Measurements from ENCODE around the gene COQ10A. TPM values are rescaled to one million over a fixed set of nuclear protein-coding genes. Genes with fewer than 3 reads are reported as not detected.

COQ10A gene
- polyA plus RNA-seq, 1 experiment, result 14.1 TPM

DNA sequence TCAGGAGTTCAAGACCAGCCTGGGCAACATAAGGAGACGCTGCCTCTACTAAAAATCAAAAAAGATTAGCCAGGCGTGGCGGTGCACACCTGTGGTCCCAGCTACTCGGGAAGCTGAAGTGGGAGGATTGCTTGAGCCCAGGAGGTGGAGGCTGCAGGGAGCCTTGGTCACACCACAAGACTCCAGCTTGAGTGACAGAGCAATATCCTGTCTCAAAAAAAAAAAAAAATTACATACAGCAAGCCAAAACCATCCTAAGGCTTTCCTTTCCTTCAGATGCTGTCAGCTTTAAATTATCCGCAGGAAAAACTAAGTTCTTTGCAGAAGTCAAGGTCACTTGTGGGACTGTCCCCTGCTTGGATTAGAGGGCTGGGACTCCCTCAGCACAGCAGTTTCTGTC, 32.1 kb downstream of the COQ10A start:
- POLR2A ChIA-PET, result no interaction called here
- no peak for DNase-seq (ENCODE audit: low read depth)
- H3K4me3 ChIP-seq (ENCODE audit: low read depth, low read length), result peak overlapping the region; percentile 85
- H3K27me3 ChIP-seq (ENCODE audit: control insufficient read depth, insufficient read depth, low read length), result no peaks in the 10 kb centered on the region
- H3K36me3 ChIP-seq (ENCODE audit: control insufficient read depth, insufficient read depth, low read length), result no peaks in the 10 kb centered on the region
- TF ChIP-seq, protein P1, sequence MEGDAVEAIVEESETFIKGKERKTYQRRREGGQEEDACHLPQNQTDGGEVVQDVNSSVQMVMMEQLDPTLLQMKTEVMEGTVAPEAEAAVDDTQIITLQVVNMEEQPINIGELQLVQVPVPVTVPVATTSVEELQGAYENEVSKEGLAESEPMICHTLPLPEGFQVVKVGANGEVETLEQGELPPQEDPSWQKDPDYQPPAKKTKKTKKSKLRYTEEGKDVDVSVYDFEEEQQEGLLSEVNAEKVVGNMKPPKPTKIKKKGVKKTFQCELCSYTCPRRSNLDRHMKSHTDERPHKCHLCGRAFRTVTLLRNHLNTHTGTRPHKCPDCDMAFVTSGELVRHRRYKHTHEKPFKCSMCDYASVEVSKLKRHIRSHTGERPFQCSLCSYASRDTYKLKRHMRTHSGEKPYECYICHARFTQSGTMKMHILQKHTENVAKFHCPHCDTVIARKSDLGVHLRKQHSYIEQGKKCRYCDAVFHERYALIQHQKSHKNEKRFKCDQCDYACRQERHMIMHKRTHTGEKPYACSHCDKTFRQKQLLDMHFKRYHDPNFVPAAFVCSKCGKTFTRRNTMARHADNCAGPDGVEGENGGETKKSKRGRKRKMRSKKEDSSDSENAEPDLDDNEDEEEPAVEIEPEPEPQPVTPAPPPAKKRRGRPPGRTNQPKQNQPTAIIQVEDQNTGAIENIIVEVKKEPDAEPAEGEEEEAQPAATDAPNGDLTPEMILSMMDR (IDR thresholded peaks at IDR 0.05; ENCODE audit: insufficient read depth, low read depth, low read length), result no peak
- CTCF ChIA-PET, result interaction anchor here (1.3 to 2.4 kb wide), 5 partner anchors 9 to 179 kb away, joined by 3 to 7 read pairs (median 6); partner anchors contain the start of gene ANKRD52

DNA sequence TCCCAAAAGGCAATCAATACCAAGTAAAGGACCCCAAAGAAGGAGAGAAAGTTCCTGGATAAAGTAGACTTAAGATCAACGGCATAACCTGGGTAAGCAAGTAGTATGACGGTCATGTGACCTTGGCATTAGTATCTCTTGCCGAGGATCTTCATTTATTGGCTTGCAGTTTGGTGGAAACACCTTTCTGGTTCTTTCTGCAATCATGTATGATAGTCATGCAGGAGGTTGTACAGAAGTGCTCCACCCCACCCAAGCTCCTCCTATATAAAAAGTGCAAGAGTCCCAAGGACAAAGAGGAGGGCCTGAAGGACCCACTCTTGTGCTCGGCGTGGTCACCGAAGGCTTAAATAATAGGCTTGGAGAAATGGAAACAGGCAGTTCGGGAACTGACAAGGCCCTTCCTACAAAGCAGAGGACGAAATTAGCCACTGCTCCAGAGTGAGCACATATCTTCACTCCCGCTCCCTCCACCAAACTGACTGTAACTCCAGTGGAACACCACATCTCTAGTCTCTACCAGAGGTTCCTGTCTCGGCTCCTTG, 32.6 kb downstream of the COQ10A start:
- H3K27me3 ChIP-seq (ENCODE audit: control insufficient read depth, insufficient read depth, low read length), result no peaks in the 10 kb centered on the region
- peaks cover 1% of the 10 kb centered on the region; the same call in 1 of the 2 replicates for H3K36me3 ChIP-seq (ENCODE audit: control insufficient read depth, insufficient read depth, low read length)
- H3K4me3 ChIP-seq (ENCODE audit: low read depth, low read length), result peak overlapping the region; percentile 85
- no peak for DNase-seq (ENCODE audit: low read depth)
- CTCF ChIA-PET, result interaction anchor here (1.3 to 2.4 kb wide), 4 partner anchors 9 to 180 kb away, joined by 3 to 7 read pairs (median 6); partner anchors contain the start of gene COQ10A
- POLR2A ChIA-PET, result no interaction called here
- TF ChIP-seq, protein P1 (IDR thresholded peaks at IDR 0.05; ENCODE audit: insufficient read depth, low read depth, low read length), result no peak

DNA sequence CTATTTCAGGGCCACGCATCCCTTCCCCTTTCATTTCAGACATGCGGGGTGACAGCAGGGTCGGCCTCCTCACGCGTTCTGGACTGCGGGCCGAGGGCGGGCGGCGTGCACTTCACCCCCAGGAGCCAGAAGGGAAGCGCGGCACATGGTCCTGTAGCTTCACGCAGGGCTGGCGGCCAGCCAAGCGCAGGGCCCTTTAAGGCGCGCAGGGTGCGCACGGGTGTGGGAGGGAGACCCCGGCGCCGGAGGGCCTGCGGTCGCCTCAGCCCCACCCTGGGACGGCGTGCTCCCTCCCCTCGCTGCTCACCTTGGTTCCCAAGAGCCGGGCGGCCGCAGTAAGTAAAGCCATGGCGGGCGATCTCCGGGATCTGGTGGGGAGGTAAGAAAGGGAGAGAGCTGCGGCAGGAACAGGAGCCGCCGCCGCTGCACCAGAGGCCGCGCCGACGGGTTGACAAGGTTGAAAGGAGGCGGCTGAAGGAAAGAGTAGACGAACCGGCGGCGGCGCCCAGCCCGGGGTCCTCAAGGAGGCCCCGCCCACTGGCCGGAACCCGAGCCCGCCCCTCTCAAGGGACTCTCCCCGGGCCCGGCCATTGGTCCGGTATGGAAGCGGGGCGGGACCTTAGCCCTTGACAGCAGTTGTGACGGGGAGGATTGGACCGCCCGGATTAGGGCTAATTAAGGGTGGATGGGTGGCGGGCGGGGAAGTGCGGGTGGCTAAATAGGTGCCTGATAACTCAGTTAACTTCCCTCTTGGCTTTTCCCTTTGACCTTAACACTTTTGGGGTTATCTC, 33.3 kb downstream of the COQ10A start, which contains the start of gene CS:
Gene CS, minus strand, starts transcription at position 478 of the 791 bp plus-strand sequence. Its CDS starts 129 bp downstream, at position 349.
- ChIA-PET POLR2A (no interaction called here), CTCF (interaction anchor here (0.9 to 2.4 kb wide), 7 partner anchors 10 to 181 kb away, joined by 3 to 7 read pairs (median 4); partner anchors contain the start of gene COQ10A)
- DNase-seq (ENCODE audit: low read depth), result peak; percentile 73
- TF ChIP-seq, protein P1 (IDR thresholded peaks at IDR 0.05; ENCODE audit: insufficient read depth, low read depth, low read length), result no peak
- Histone ChIP-seq H3K36me3 (ENCODE audit: control insufficient read depth, insufficient read depth, low read length) (peaks cover 1% of the 10 kb centered on the region; the same call in 1 of the 2 replicates), H3K27me3 (ENCODE audit: control insufficient read depth, insufficient read depth, low read length) (no peaks in the 10 kb centered on the region), H3K4me3 (ENCODE audit: low read depth, low read length) (peak within 1 kb of the TSS; percentile 85)

DNA sequence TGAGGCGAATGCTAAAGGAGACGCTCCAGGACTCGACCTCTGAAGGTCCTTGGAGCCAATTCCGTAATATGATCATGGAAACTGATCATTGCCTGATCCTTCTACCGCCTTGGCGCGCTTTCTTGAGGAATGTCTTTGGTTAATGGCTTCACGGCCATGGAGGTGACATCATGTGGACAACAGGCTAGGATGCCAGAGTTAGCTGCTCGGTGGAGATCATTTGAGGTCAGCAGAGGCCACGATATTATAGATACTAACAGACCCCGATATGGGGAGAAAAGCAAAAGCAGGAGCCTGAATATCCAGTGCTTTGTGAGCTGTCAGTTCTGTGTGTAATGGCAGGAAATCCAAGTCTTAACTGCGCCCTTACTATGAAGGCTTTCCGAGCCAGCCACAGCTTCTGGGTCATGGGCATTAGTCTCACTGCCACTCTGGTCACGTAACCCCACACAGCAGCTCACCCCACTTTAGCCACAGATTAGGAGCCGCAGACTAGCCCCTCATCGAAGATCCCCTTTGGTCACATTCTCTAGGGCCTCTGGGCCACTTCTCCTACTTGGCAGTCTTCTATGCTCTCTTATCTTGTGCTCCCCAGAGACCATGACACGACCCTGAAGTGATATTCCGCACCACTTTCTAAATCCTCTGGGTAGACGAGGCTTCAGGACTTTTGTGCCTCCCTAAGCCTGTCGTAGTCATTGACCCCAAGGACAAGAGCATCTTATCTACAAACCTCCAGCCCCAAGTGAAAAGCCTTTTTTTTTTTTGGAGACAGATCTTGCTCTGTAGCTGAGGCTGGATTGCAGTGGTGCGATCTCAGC, 34.1 kb downstream of the COQ10A start:
- TF ChIP-seq, protein P1 (IDR thresholded peaks at IDR 0.05; ENCODE audit: insufficient read depth, low read depth, low read length), result no peak
- ChIA-PET POLR2A (no interaction called here), CTCF (interaction anchor here (0.9 to 1.4 kb wide), 5 partner anchors 14 to 93 kb away, joined by 3 to 5 read pairs (median 3); partner anchors contain the start of genes COQ10A and PAN2)

More for the DNA sequence above, 34.1 kb downstream of the COQ10A start:
- Histone ChIP-seq H3K36me3 (ENCODE audit: control insufficient read depth, insufficient read depth, low read length) (peaks cover 1% of the 10 kb centered on the region; the same call in 1 of the 2 replicates), H3K4me3 (ENCODE audit: low read depth, low read length) (peak overlapping the region; percentile 85), H3K27me3 (ENCODE audit: control insufficient read depth, insufficient read depth, low read length) (no peaks in the 10 kb centered on the region)
- DNase-seq (ENCODE audit: low read depth), result no peak
